Embryonic facial prominence (tissue), 1 donor: ENCODE data around the gene MBL2.

Experiments used
- DNase-seq: peaks from one replicate; pipeline ENCODE4 v3.0.0-alpha.2; 2016; ENCODE audit errors: extremely low spot score

MBL2 gene

DNA sequence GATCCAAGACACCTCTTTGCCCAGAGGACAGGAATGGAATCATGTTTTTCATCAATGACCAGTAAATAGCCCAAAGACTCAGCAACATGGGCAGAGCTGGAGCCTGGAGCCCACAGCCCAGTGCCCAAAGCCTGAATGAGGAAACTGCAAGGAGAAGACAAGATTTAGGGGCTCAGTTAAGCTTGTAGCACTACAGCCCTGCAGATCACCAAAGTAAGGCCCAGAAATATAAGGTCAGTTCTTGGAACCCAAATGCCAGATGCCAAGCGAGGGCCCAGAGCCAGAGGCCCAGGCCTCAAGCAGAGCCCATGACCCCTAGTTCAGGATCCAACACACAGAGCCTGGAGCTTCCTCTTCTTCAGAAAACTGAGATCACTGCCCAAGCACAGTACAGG, 32.4 kb downstream of the MBL2 start:
- DNase-seq, result no peak

DNA sequence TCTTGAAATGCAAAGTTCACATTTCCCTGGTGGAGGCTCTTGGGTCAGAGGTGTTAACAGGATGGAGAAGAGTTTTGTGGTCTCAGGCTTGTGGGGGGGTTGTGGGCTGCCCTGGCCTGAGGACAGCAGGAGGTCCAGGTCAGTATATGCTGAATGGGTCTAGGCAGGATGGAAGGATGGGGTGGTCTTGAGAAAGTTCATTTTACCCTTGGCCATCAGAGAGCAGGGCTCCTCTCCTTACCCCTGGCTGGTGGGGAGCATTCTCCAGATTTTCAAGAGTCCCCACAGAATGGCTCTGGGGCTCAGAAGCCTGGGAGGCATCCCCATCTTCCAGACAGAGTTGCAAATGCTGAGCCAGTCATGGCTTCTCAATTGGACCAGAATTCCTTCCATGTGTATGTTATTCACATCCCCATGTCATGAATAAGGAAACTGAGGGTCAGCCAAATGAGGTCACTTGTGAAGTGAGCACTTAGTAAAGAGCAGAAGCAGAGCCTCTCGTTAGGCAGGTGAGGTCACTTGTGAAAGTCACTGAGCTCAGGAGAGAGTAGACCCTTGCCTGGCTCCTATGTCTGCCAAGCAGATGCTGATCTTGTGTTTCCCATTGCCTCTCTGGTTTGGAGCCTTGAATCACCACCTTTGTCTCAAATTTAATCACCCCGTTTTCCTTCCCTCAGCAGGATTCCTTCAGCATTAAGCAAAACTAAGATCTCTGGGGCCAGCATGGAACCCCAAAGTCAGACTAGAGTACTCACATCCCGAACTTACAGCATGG, 33.0 kb downstream of the MBL2 start:
- DNase-seq, result no peak

DNA sequence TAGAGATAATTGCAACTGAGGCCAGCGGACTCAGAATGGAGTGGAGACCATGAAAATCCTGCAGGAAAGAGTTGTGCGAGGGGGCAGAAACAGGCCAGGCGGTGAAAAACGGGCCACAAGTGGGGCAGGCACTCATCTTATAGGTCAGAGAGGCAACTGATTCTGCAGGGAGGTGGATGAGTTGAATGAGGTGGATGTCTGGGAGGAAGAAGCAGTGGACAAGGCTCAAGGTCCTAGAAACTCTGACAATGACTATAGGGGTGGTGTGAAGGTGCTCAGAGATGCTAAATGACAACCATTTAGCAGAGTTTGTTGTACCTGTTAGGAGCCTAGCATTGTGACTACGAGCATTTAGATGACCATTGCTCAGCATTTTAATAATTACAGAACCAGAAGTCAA, 33.6 kb downstream of the MBL2 start:
- DNase-seq, result no peak

DNA sequence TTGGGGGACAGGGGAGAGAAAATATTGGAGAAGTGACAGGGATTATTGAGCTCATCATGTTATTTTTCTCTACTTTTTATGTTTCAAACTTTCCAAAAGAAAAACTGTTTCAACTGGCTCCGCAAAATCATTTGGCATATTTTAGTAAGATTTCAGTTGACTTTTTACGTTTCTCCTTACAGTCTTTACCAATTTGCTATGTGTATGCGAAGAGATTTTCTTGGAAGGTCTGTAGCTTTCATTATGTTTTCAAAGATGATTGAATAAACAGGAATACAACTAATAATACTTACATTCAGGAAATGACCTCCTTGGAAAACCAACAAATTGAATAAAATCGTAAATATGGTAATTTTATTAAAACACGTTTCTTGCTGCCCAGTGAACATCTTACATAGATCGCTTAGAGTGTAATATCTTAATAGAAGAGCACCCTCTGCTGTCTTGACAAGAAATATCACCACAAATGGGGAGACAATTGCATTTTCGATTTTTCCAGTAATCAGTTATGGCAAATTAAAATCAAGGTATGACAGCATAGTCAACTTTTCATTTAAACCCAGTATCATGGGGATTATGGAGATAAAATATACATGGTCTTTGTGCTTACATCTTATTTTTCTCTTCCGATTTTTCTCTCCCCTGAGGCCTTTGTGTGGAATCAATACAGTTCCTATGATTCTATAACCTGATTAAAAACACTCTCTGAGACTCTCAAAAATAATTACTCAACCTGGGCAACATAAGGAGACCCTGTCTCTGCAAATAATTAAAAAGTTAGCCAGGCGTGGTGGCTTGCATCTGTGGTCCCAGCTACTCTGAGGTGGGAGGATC, 43.1 kb downstream of the MBL2 start:
- peak; percentile 55 for DNase-seq

DNA sequence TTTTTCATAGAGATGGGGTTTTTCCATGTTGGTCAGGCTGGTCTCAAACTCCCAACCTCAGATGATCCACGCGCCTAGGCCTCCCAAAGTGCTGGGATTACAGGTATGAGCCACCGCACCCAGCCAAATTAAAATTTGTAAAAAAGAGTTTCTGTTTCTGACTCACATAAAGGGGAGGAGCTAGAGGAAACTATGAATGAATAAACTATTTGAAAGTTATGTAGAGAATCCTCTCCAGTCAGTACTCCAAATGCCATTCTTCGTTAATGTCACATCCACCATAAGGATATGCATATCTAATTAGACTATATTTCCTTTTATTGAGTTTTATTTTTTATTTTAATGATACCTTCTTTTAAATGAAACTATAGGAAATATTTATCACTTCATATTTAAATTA, 52.6 kb downstream of the MBL2 start:
- DNase-seq, result no peak
